Measurements from ENCODE around the gene GFER. TPM values are rescaled to one million over a fixed set of nuclear protein-coding genes. Genes with fewer than 3 reads are reported as not detected.

GFER gene
- polyA plus RNA-seq, 1 experiment, result 15.8 TPM

DNA sequence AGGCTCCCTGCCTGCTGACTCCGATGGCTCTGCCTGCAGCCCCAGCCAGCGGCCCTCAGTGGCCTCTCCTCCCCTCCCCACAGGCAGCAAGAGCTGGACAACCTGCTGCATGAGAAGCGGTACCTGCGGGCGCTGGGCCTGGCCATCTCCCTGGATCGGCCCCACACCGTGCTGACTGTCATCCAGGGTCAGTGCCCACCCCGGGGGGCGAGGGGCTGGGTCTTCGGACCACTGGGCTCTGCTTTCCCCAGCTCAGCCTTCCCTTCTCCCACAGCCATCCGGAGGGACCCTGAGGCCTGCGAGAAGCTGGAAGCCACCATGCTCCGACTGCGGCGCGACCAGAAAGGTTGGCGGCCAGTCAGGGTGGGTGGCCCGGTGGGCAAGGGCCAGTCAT, 6.1 kb upstream of the GFER start:
- POLR2A ChIA-PET, result interaction anchor here (2.4 kb wide), 1 partner anchor 13 kb away, joined by 11 read pairs; the partner anchor contains the start of gene RPS2
- Histone ChIP-seq H3K27ac (ENCODE audit: low read depth, low read length) (no peak overlapping the region), H3K4me3 (ENCODE audit: low read depth, low read length) (no peak overlapping the region), H3K9me3 (ENCODE audit: control insufficient read depth, insufficient read depth, low read length) (peaks cover 3% of the 10 kb centered on the region; the same call in 1 of the 2 replicates), H3K27me3 (ENCODE audit: control insufficient read depth, insufficient read depth, low read length) (peaks cover 34% of the 10 kb centered on the region)
- DNase-seq (ENCODE audit: low read depth, low spot score), result no peak
- TF ChIP-seq, protein P1, sequence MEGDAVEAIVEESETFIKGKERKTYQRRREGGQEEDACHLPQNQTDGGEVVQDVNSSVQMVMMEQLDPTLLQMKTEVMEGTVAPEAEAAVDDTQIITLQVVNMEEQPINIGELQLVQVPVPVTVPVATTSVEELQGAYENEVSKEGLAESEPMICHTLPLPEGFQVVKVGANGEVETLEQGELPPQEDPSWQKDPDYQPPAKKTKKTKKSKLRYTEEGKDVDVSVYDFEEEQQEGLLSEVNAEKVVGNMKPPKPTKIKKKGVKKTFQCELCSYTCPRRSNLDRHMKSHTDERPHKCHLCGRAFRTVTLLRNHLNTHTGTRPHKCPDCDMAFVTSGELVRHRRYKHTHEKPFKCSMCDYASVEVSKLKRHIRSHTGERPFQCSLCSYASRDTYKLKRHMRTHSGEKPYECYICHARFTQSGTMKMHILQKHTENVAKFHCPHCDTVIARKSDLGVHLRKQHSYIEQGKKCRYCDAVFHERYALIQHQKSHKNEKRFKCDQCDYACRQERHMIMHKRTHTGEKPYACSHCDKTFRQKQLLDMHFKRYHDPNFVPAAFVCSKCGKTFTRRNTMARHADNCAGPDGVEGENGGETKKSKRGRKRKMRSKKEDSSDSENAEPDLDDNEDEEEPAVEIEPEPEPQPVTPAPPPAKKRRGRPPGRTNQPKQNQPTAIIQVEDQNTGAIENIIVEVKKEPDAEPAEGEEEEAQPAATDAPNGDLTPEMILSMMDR (IDR thresholded peaks at IDR 0.05; ENCODE audit: low read depth, low read length), result no peak
- CTCF ChIA-PET, result interaction anchor here (1.6 kb wide), 1 partner anchor 26 kb away, joined by 3 read pairs; no protein-coding TSS in a partner anchor

DNA sequence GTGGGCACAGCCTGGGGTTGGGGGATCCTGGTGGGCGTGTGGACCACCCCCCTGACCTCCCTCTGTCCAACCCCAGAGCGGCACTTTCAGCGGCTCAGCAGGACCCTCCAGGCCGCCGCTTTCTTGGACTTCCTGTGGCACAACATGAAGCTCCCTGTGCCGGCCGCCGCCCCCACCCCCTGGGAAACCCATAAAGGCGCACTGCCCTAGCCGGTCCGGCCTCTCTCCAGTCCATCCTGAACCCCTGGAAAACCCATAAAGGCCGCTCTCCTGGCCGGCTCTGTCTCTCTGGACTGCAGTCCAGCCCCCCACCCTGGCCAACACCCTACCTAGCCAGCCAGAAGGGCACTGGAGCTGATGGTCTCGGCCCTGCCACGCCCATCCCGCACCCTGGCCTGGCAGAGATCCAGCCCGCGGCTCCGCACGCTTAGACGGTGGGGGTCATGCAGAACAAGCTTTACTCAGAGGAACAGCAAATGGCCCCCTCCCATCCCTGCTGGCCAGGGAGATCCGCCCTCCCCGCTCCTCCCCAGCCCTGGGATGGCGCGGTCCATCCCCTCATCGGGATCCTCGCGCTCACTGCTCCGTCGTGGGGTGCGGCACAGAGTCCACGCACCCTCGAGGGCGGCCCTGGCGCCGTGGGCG, 5.4 kb upstream of the GFER start:
- POLR2A ChIA-PET, result interaction anchor here (2.4 kb wide), 1 partner anchor 13 kb away, joined by 11 read pairs; the partner anchor contains the start of gene RPS2
- H3K4me3 ChIP-seq (ENCODE audit: low read depth, low read length), result no peak overlapping the region
- H3K27me3 ChIP-seq (ENCODE audit: control insufficient read depth, insufficient read depth, low read length), result peaks cover 36% of the 10 kb centered on the region
- H3K27ac ChIP-seq (ENCODE audit: low read depth, low read length), result no peak overlapping the region
- H3K9me3 ChIP-seq (ENCODE audit: control insufficient read depth, insufficient read depth, low read length), result peaks cover 3% of the 10 kb centered on the region; the same call in 1 of the 2 replicates
- no peak for DNase-seq (ENCODE audit: low read depth, low spot score)
- CTCF ChIA-PET, result interaction anchor here (1.6 kb wide), 1 partner anchor 25 kb away, joined by 3 read pairs; no protein-coding TSS in a partner anchor
- TF ChIP-seq, protein P1 (IDR thresholded peaks at IDR 0.05; ENCODE audit: low read depth, low read length), result no peak

DNA sequence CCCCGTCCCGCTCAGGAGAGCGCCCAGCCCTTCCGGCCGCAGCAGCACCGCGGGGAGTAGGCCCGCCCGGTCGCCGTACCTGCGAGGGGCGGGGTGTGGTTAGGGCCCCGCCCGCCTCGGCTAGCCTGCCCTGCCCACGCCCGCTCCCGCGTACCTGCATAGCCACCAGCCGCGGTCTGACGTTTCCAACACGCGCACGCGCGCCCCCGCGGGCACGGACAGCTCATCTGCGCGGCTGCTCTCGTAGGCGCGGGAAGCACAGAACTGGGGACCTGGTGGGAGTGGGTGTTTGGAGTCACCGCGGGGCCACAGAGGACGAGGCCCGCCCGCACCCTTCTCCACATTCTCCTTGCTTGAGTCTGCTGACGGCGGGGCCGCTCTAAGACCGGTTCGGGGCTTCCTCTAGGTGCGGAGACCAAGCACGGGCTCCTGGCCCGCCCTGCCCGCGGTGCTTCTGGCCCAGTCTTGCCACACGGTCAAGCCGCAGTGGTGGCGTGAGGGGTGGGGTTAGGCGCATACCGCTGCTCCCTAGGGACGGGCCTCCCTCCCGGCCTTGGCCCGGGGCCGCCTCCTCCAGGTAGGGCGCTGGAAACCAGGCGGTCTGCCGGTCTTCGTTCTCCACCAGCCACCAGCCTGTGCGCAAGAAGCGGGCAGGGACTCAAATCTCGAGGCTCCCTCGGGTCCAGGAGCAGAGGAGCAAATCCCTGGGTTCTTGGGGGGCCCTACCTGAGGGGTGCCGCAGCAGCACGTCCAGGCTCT, 4.5 kb upstream of the GFER start:
- ChIA-PET CTCF (interaction anchor here (1.6 kb wide), 1 partner anchor 24 kb away, joined by 3 read pairs; no protein-coding TSS in a partner anchor), POLR2A (interaction anchor here (3.6 kb wide), 1 partner anchor 15 kb away, joined by 14 read pairs; the partner anchor contains the start of gene RPS2)
- Histone ChIP-seq H3K27ac (ENCODE audit: low read depth, low read length) (no peak overlapping the region), H3K9me3 (ENCODE audit: control insufficient read depth, insufficient read depth, low read length) (peaks cover 3% of the 10 kb centered on the region; the same call in 1 of the 2 replicates), H3K4me3 (ENCODE audit: low read depth, low read length) (no peak overlapping the region), H3K27me3 (ENCODE audit: control insufficient read depth, insufficient read depth, low read length) (peaks cover 36% of the 10 kb centered on the region)
- no peak for DNase-seq (ENCODE audit: low read depth, low spot score)
- TF ChIP-seq, protein P1 (IDR thresholded peaks at IDR 0.05; ENCODE audit: low read depth, low read length), result no peak

DNA sequence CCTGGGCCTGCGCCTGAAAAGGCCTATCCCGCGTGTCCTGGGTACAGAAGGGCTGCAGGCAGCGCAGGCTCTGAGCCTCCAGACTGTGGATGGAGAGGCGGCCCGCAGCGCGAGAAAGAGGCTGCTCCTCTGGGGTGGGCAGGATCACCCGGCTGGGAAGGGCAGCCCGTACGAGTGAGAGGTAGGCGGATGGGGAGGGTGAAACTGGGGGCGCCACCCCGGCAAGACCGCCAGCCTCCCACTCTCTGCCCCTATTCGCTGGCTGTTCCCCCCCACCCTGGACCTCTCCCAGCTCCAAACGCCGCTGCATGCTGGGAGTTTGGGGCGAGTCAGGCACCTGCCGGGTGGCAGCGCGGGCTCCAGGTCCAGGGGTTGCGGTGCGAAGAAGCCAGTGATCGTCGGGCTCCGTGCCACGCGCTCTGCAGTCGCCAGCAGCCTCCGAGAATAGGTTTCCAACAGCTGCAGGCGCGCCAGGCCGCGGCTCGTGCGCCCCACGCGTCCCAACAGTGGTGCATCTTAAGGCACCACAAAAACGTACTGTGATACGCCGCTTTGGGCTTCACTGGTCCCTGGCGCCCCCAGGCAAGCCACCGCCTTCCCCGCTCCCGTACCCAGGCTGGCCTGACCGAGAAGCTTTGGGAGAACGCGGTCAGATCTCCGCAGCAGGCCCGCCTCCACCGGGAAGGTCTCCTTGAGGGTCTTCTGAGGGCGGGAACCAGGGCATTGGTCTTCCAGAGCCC, 3.8 kb upstream of the GFER start:
- peaks cover 36% of the 10 kb centered on the region for H3K27me3 ChIP-seq (ENCODE audit: control insufficient read depth, insufficient read depth, low read length)
- H3K27ac ChIP-seq (ENCODE audit: low read depth, low read length), result no peak overlapping the region
- no peak for DNase-seq (ENCODE audit: low read depth, low spot score)
- ChIA-PET POLR2A (interaction anchor here (0.7 to 3.6 kb wide), 2 partner anchors 9 to 15 kb away, joined by 4 to 14 read pairs; partner anchors contain the start of gene RPS2), CTCF (interaction anchor here (1.6 kb wide), 1 partner anchor 160 kb away, joined by 10 read pairs; no protein-coding TSS in a partner anchor)
- H3K9me3 ChIP-seq (ENCODE audit: control insufficient read depth, insufficient read depth, low read length), result peaks cover 3% of the 10 kb centered on the region; the same call in 1 of the 2 replicates
- H3K4me3 ChIP-seq (ENCODE audit: low read depth, low read length), result no peak overlapping the region
- TF ChIP-seq, protein P1 (IDR thresholded peaks at IDR 0.05; ENCODE audit: low read depth, low read length), result no peak

Data from AG04450 (cell line).